ENCODE results near the gene REM2. TPM values are rescaled to one million over a fixed set of nuclear protein-coding genes. Genes with fewer than 3 reads are reported as not detected.

The REM2 gene
- total RNA-seq, 4 donors from 2014 or later, result 0.42 to 0.44 TPM; not detected in 2

- no peaks in the 10 kb centered on the region for H3K9me3 ChIP-seq
- H3K36me3 ChIP-seq, result peaks cover 0 to 48% (median 0%) of the 10 kb centered on the region in 3 donors
- TF ChIP-seq CTCF (IDR thresholded peaks at IDR 0.05) (peak in 2 of 5 experiments; percentile 31 to 45), POLR2A (IDR thresholded peaks at IDR 0.05) (peak; percentile 25 to 85), EP300 (IDR thresholded peaks at IDR 0.05) (peak; percentile 96)
- H3K4me1 ChIP-seq, result peaks cover 0 to 38% (median 20%) of the 10 kb centered on the region in 4 donors
- WGBS, 2 donors, result 1% methylated on average over 41 to 44 of the region's 46 CpGs
- peak within 1 kb of the TSS; percentile 96 to 100 (median 98) for H3K27ac ChIP-seq
- peak within 1 kb of the TSS; percentile 51 to 91 (median 81) for H3K4me3 ChIP-seq
- DNase-seq (ENCODE audit: low spot score in 2 of 2), result peak; percentile 100
- no peaks in the 10 kb centered on the region for H3K27me3 ChIP-seq
Measured at GRCh38 chr14:22918804-22919600, 36.0 kb downstream of the REM2 start, which contains the start of gene RBM23. Gene RBM23 (minus strand): TSS chr14:22919149.

- Histone ChIP-seq H3K36me3 (peaks cover 0 to 53% (median 2%) of the 10 kb centered on the region in 3 donors), H3K4me1 (peaks cover 0 to 38% (median 20%) of the 10 kb centered on the region in 4 donors), H3K27ac (peak overlapping the region; percentile 94 to 100 (median 98)), H3K4me3 (peak overlapping the region; percentile 29 to 91 (median 81)), H3K9me3 (no peaks in the 10 kb centered on the region), H3K27me3 (no peaks in the 10 kb centered on the region)
- no peak for DNase-seq (ENCODE audit: low spot score in 2 of 2)
- WGBS, 2 donors, result 7 to 9% methylated on average over 10 of the region's 10 CpGs
- TF ChIP-seq EP300 (IDR thresholded peaks at IDR 0.05) (no peak), POLR2A (IDR thresholded peaks at IDR 0.05) (no peak), CTCF (IDR thresholded peaks at IDR 0.05) (no peak)
Measured at GRCh38 chr14:22919601-22919921, 36.5 kb downstream of the REM2 start.

- no peak overlapping the region for H3K4me3 ChIP-seq
- H3K27ac ChIP-seq, result no peak overlapping the region
- peaks cover 0 to 32% (median 20%) of the 10 kb centered on the region in 4 donors for H3K4me1 ChIP-seq
- WGBS, 2 donors, result 96 to 99% methylated on average over 6 of the region's 6 CpGs
- peaks cover 2 to 59% (median 3%) of the 10 kb centered on the region in 3 donors for H3K36me3 ChIP-seq
- no peaks in the 10 kb centered on the region for H3K9me3 ChIP-seq
- H3K27me3 ChIP-seq, result no peaks in the 10 kb centered on the region
- TF ChIP-seq POLR2A (IDR thresholded peaks at IDR 0.05), result no peak
- no peak for DNase-seq (ENCODE audit: low spot score in 2 of 2)
Measured at GRCh38 chr14:22920697-22921096, 37.7 kb downstream of the REM2 start.

- H3K4me1 ChIP-seq, result peaks cover 0 to 17% (median 10%) of the 10 kb centered on the region in 4 donors
- no peaks in the 10 kb centered on the region for H3K27me3 ChIP-seq
- peaks cover 2 to 67% (median 7%) of the 10 kb centered on the region in 3 donors for H3K36me3 ChIP-seq
- DNase-seq (ENCODE audit: low spot score in 2 of 2), result no peak
- H3K4me3 ChIP-seq, result no peak overlapping the region
- no peak overlapping the region for H3K27ac ChIP-seq
- TF ChIP-seq POLR2A (IDR thresholded peaks at IDR 0.05) (no peak), CTCF (IDR thresholded peaks at IDR 0.05) (no peak), EP300 (IDR thresholded peaks at IDR 0.05) (no peak)
- 70 to 83% methylated on average over 2 of the region's 2 CpGs for WGBS, 2 donors
- H3K9me3 ChIP-seq, result no peaks in the 10 kb centered on the region
Measured at GRCh38 chr14:22922294-22922693, 39.3 kb downstream of the REM2 start.

GRCh38 chr14:22923746-22924145 is 40.7 kb downstream of the REM2 start:
- H3K4me1 ChIP-seq, result peaks cover 0 to 21% (median 14%) of the 10 kb centered on the region in 4 donors
- TF ChIP-seq POLR2A (IDR thresholded peaks at IDR 0.05) (no peak), EP300 (IDR thresholded peaks at IDR 0.05) (no peak), CTCF (IDR thresholded peaks at IDR 0.05) (no peak)
- 93 to 96% methylated on average over 5 of the region's 5 CpGs for WGBS, 2 donors
- H3K9me3 ChIP-seq, result no peaks in the 10 kb centered on the region
- no peaks in the 10 kb centered on the region for H3K27me3 ChIP-seq
- peaks cover 2 to 67% (median 7%) of the 10 kb centered on the region in 3 donors for H3K36me3 ChIP-seq
- no peak overlapping the region for H3K27ac ChIP-seq
- H3K4me3 ChIP-seq, result no peak overlapping the region
- no peak for DNase-seq (ENCODE audit: low spot score in 2 of 2)
